Upper lobe of left lung (tissue), 4 donors: ENCODE data around the gene NACC2.

Experiments used
- CTCF ChIP-seq, 6 experiments: fragments of 450-650 bp in 4 of 6; fragments of 200-600 bp in 2 of 6; sonication (generic) in 2 of 6; IDR thresholded peaks; one replicate each; pipeline ENCODE4 v1.5.1; 2016 to 2019; ENCODE audit warnings: antibody characterized with exemption in 6 of 6
- EP300 ChIP-seq, 4 donors: sonication (generic); formaldehyde crosslinking; IDR thresholded peaks; one replicate each; pipeline ENCODE4 v1.5.1; 2017; ENCODE audit warnings: antibody characterized with exemption in 4 of 4, control low read depth in 2 of 4
- POLR2A ChIP-seq, 4 donors: fragments of 450-650 bp; IDR thresholded peaks; one replicate each; pipeline ENCODE4 v1.5.1; 2016 to 2017; ENCODE audit warnings: antibody characterized with exemption in 4 of 4, mild to moderate bottlenecking in 2 of 4
- POLR2AphosphoS5 ChIP-seq, 2 donors: sonication (generic); formaldehyde crosslinking; IDR thresholded peaks; one replicate each; pipeline ENCODE4 v1.5.1; 2017; ENCODE audit warnings: antibody characterized with exemption in 2 of 2

GRCh38 chr9:136117291-136117915, 22.3 kb upstream of the NACC2 start:
- TF ChIP-seq CTCF (IDR thresholded peaks at IDR 0.05): no peak
- no peak for TF ChIP-seq EP300 (IDR thresholded peaks at IDR 0.05)
- no peak for TF ChIP-seq POLR2A (IDR thresholded peaks at IDR 0.05)
- TF ChIP-seq POLR2AphosphoS5 (IDR thresholded peaks at IDR 0.05): no peak
